Fibroblast of pulmonary artery (primary cell): ENCODE results near the gene FGFR2.

Experiments used
- DNase-seq: peaks from one replicate; pipeline ENCODE4 v3.0.0-alpha.2; 2010; ENCODE audit warnings: low read depth
- H3K4me3 ChIP-seq: replicated peaks from 2 replicates; pipeline ENCODE4 v1.5.1; 2011; ENCODE audit warnings: low read depth, mild to moderate bottlenecking, control low read depth, low read length, moderate library complexity
- TF ChIP-seq, protein P1 (sequence below): IDR thresholded peaks from 2 replicates; pipeline ENCODE4 v1.5.1; 2011; ENCODE audit warnings: mild to moderate bottlenecking, control low read depth, low read length, inconsistent platforms; ENCODE audit errors: missing control alignments

The FGFR2 gene

DNA sequence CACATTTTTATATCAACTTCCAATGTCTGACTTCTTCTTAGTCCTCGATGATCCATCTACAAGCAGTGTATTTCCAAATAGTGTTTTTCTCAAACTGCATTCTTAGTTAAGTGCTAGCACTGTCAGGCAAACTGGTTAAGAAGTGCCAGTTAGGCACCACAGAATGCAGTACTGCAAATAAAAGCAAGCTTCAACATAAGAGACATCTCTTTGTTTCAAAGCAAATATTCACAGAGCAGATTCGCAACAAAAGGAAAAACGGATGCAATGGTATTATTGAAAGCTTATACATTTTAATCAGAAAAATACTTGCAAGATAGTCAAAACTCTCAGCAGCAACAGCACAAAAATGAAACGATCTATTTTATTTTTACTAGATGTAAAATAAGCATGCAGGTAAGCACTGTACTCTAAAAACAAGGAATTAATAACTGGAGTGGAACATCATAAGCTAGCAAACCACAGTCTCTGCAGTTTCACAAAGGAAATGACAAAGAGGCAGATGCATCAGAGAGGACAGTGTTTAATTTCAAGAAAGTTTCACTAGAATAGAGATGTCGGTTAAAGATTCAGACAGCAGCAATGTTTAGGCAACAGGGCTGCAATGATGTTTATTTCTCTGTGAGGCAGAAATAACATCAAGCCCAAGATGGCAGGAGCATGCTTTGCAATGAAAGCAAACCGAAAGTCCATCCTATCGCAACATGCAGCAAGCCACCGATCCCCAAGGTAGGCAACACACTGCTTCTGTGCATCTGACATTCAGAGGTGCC is 82.0 kb downstream of the FGFR2 start:
- no peak for DNase-seq
- TF ChIP-seq, protein P1, sequence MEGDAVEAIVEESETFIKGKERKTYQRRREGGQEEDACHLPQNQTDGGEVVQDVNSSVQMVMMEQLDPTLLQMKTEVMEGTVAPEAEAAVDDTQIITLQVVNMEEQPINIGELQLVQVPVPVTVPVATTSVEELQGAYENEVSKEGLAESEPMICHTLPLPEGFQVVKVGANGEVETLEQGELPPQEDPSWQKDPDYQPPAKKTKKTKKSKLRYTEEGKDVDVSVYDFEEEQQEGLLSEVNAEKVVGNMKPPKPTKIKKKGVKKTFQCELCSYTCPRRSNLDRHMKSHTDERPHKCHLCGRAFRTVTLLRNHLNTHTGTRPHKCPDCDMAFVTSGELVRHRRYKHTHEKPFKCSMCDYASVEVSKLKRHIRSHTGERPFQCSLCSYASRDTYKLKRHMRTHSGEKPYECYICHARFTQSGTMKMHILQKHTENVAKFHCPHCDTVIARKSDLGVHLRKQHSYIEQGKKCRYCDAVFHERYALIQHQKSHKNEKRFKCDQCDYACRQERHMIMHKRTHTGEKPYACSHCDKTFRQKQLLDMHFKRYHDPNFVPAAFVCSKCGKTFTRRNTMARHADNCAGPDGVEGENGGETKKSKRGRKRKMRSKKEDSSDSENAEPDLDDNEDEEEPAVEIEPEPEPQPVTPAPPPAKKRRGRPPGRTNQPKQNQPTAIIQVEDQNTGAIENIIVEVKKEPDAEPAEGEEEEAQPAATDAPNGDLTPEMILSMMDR: no peak
- H3K4me3 ChIP-seq: no peak overlapping the region

DNA sequence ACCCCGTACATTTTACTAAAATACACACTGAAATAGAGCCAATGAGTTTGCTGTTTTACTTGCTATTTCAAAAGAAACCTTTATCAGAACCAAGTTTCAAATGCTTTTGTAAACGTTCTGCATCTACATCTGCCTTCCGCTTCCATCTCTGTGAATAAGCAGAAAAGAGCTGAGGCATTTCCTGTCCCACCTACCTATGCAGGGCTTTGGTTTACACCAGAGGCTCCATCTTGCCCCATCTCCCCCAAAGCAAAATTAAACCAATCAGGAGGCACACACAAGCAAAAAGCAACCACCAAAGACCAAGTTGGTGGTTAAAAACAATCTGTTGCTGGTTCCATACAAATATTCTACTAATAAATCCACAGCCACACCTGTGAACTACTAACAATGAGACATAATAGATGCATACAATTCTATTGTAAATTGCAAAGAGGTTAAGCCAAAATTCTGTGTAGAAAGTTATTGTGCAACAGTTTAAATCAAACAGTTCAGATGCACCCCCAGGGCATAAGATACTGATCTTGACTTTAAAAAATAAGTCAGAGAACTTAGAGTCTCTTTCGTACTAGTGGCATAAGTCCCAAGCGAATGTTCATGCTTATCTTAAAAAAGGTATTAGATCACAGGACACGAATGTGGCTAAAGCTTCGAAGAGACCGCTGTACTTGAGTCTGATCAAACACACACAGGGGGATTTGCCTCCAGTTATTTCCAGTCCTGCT is 83.9 kb downstream of the FGFR2 start:
- no peak overlapping the region for H3K4me3 ChIP-seq
- TF ChIP-seq, protein P1: no peak
- DNase-seq: no peak

DNA sequence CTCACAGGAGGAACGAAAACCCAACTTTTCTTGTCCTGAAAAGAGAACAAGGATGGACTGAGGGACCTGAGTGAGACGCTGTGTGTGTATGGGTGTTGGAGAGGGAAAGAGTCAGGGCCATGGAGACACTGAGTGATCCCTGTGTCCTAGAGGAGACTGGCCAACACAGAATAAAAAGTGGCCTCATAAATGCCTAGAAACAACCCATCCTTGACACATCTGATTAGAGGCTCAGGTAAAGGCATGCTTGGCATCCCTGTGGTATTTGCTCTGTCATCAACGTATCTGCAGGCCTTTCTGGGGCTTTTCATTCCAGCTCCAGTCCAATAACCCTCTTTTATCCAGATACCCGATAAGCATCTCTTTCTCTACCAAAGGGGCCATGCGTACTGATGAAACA is 86.3 kb downstream of the FGFR2 start:
- H3K4me3 ChIP-seq: no peak overlapping the region
- TF ChIP-seq, protein P1: no peak
- DNase-seq: no peak

DNA sequence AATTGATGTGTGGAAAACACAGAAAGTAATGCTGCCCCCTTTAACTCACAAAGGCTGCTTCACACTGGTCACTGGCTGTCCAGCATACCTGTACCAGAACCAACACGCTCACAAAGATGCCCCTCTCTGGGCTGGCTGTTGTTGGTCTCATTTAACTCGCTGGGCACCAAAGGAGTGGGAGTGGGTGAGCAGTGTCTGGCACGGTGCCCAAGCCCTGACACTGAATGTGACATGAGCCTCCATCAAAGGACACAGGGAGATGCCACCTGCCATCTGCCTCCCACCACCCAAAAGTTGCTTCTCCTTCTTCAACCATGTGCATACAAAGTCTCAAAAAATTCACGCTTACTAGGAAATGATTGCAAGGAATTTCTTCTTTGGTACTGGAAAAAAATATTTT is 86.8 kb downstream of the FGFR2 start:
- no peak overlapping the region for H3K4me3 ChIP-seq
- TF ChIP-seq, protein P1: no peak
- DNase-seq: no peak

DNA sequence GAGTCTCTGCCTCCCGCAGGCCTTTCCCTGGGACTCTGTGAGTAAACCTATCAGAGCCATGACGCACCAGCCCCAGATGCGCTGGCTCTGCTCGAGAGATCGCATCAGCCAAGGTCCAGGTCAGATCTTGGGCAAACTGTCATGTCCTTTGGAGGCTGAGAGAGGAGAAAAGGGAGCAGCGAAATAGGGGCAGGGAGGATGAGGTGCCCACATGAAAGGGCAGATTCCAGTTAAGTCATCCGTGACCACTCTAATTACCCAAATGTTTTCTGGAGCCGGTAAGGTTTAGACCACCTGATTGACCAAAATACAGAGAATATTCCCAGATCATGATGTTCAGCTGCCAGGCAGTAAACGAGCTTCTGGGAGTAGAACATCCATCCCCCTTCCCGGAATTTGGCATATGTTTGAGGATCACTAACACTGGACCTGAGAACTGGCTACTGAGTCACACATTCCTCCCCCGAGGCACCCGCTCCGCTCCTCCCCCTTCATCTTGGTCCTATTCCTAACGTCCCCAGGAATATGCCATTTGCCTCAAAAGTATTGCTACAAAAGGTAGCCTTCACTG is 88.0 kb downstream of the FGFR2 start:
- TF ChIP-seq, protein P1: no peak
- no peak for DNase-seq
- H3K4me3 ChIP-seq: no peak overlapping the region

DNA sequence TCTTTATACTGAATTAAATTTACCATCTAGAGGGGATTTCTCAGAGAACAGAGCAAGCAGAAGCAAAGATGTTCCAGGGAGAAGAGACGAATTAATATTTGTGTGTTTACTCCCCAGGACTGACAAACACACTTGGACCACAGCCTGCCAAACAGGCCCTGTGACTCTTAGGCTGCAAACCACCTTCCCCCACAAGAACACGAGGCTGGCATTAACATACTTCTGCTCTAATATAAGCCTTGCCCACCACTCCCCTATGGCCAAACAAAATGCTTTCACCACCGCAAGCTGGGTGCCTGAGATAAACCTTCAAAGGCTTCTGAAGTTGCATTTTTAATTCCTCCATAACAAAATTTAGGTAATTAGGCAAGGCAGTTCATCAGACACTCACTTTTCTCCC is 88.4 kb downstream of the FGFR2 start:
- no peak overlapping the region for H3K4me3 ChIP-seq
- TF ChIP-seq, protein P1: no peak
- no peak for DNase-seq
